Neural progenitor cell (in vitro differentiated cells): ENCODE data around the gene COP1. TPM values are rescaled to one million over a fixed set of nuclear protein-coding genes. Genes with fewer than 3 reads are reported as not detected.
A peak's percentile ranks its signal among the peaks of the same experiment; 100 is the strongest.

Experiments
- DNase-seq: peaks from one replicate; pipeline ENCODE4 v3.0.0-alpha.2; 2016; ENCODE audit warnings: low spot score
- H2AFZ ChIP-seq: fragments of 200-600 bp; sonication (generic); replicated peaks from 2 replicates; pipeline ENCODE4 v1.6.1; 2016; ENCODE audit warnings: antibody characterized with exemption
- H3F3A ChIP-seq: fragments of 200-600 bp; sonication (generic); 2 replicates; pipeline ENCODE4 v1.6.1; 2016; ENCODE audit warnings: antibody characterized with exemption, low read depth
- H3K27ac ChIP-seq: fragments of 200-600 bp; sonication (generic); 2 replicates; pipeline ENCODE4 v1.5.1; 2016; ENCODE audit warnings: mild to moderate bottlenecking
- H3K27me3 ChIP-seq: fragments of 200-600 bp; sonication (generic); 2 replicates; pipeline ENCODE4 v1.6.1; 2016; ENCODE audit warnings: mild to moderate bottlenecking, moderate library complexity
- H3K36me3 ChIP-seq: fragments of 200-600 bp; sonication (generic); 2 replicates; pipeline ENCODE4 v1.5.1; 2016
- H3K4me1 ChIP-seq: fragments of 200-600 bp; sonication (generic); 2 replicates; pipeline ENCODE4 v1.6.1; 2016; ENCODE audit warnings: mixed run types
- H3K4me2 ChIP-seq: fragments of 200-600 bp; sonication (generic); 2 replicates; pipeline ENCODE4 v1.6.1; 2016
- H3K4me3 ChIP-seq: fragments of 200-600 bp; sonication (generic); 2 replicates; pipeline ENCODE4 v1.5.1; 2016
- H3K79me2 ChIP-seq: fragments of 200-600 bp; sonication (generic); 2 replicates; pipeline ENCODE4 v1.6.1; 2016; ENCODE audit warnings: low read depth
- H3K9ac ChIP-seq: fragments of 200-600 bp; sonication (generic); 2 replicates; pipeline ENCODE4 v1.6.1; 2016
- H3K9me3 ChIP-seq: fragments of 200-600 bp; sonication (generic); 2 replicates; pipeline ENCODE4 v1.5.1; 2016; ENCODE audit warnings: low read depth
- H4K20me1 ChIP-seq: fragments of 200-600 bp; sonication (generic); 2 replicates; pipeline ENCODE4 v1.6.1; 2016; ENCODE audit warnings: low read depth
- H3K27ac Mint-ChIP-seq: 3 replicates; pipeline ENCODE4 v1.8.0; 2021; ENCODE audit warnings: mixed read lengths
- H3K27me3 Mint-ChIP-seq: 2 replicates; pipeline ENCODE4 v1.8.0; 2022; ENCODE audit warnings: low read depth, mild to moderate bottlenecking, inconsistent platforms, moderate library complexity, mixed read lengths; ENCODE audit not compliant: insufficient read depth
- H3K36me3 Mint-ChIP-seq: 3 replicates; pipeline ENCODE4 v1.8.0; 2021; ENCODE audit warnings: mixed read lengths
- H3K4me1 Mint-ChIP-seq: 3 replicates; pipeline ENCODE4 v1.8.0; 2021; ENCODE audit warnings: mixed read lengths
- H3K4me3 Mint-ChIP-seq: 3 replicates; pipeline ENCODE4 v1.8.0; 2021; ENCODE audit warnings: mild to moderate bottlenecking, moderate library complexity, mixed read lengths
- H3K9me3 Mint-ChIP-seq: 3 replicates; pipeline ENCODE4 v1.8.0; 2020; ENCODE audit warnings: mixed read lengths
- EZH2 ChIP-seq: fragments of 200-600 bp; sonication (generic); IDR thresholded peaks from 2 replicates; pipeline ENCODE4 v1.6.1; 2017; ENCODE audit warnings: antibody characterized with exemption, mild to moderate bottlenecking, moderate library complexity
- EZH2phosphoT487 ChIP-seq: fragments of 200-600 bp; sonication (generic); IDR thresholded peaks from 2 replicates; pipeline ENCODE4 v1.6.1; 2017; ENCODE audit warnings: antibody characterized with exemption
- total RNA-seq: library from RNA; depleted of rRNA; stranded (reverse); fragments of >200 nt; gene quantifications from 2 replicates; pipeline ENCODE4 v1.2.3, GENCODE V29; 2015; ENCODE audit warnings: low replicate concordance
- TF ChIP-seq, protein P1 (sequence below): fragments of 200-600 bp; sonication (generic); IDR thresholded peaks from 2 replicates; pipeline ENCODE4 v1.5.1; 2017; ENCODE audit warnings: antibody characterized with exemption, mild to moderate bottlenecking

The COP1 gene
- total RNA-seq, 1 donor from 2014 or later: 98.5 TPM

DNA sequence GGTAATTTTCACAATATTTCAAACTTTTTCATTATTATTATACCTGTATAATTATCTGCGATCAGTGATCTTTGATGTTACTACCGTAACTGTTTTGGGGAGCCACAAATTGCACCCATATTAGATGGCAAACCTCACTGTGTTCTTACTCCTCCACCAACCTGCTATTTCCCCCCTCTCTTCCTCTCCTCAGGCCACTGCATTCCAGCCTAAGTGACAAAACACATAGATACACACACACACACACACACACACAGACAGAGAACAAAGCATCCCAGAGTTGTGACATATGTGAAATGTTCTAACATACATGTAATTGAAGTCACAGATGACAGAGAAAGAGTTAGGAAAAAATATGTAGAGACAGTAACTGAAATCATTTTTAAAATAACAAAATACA lies 18.5 kb downstream of the COP1 start:
- H3K27me3 Mint-ChIP-seq: no peaks in the 10 kb centered on the region
- H3K9me3 Mint-ChIP-seq: peaks cover 25% of the 10 kb centered on the region
- peaks cover 43% of the 10 kb centered on the region for H3K4me1 ChIP-seq
- no peaks in the 10 kb centered on the region for H3K27me3 ChIP-seq
- H3K27ac ChIP-seq: peak overlapping the region; percentile 73
- H3K4me2 ChIP-seq: peak overlapping the region; percentile 65
- H3K4me3 ChIP-seq: no peak overlapping the region
- H3K27ac Mint-ChIP-seq: no peak overlapping the region
- no peak overlapping the region for H3K9ac ChIP-seq
- peaks cover 5% of the 10 kb centered on the region for H3K36me3 ChIP-seq
- no peak overlapping the region for H3K4me3 Mint-ChIP-seq
- peak; percentile 12 for DNase-seq
- peaks cover 23% of the 10 kb centered on the region for H3F3A ChIP-seq
- H2AFZ ChIP-seq: no peak overlapping the region
- H4K20me1 ChIP-seq: peaks cover 83% of the 10 kb centered on the region
- TF ChIP-seq, protein P1, sequence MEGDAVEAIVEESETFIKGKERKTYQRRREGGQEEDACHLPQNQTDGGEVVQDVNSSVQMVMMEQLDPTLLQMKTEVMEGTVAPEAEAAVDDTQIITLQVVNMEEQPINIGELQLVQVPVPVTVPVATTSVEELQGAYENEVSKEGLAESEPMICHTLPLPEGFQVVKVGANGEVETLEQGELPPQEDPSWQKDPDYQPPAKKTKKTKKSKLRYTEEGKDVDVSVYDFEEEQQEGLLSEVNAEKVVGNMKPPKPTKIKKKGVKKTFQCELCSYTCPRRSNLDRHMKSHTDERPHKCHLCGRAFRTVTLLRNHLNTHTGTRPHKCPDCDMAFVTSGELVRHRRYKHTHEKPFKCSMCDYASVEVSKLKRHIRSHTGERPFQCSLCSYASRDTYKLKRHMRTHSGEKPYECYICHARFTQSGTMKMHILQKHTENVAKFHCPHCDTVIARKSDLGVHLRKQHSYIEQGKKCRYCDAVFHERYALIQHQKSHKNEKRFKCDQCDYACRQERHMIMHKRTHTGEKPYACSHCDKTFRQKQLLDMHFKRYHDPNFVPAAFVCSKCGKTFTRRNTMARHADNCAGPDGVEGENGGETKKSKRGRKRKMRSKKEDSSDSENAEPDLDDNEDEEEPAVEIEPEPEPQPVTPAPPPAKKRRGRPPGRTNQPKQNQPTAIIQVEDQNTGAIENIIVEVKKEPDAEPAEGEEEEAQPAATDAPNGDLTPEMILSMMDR: no peak
- TF ChIP-seq EZH2 (no peak), EZH2phosphoT487 (no peak)
- H3K79me2 ChIP-seq: peaks cover 100% of the 10 kb centered on the region
- no peaks in the 10 kb centered on the region for H3K9me3 ChIP-seq
- H3K36me3 Mint-ChIP-seq: peaks cover 23% of the 10 kb centered on the region
- peaks cover 11% of the 10 kb centered on the region for H3K4me1 Mint-ChIP-seq

DNA sequence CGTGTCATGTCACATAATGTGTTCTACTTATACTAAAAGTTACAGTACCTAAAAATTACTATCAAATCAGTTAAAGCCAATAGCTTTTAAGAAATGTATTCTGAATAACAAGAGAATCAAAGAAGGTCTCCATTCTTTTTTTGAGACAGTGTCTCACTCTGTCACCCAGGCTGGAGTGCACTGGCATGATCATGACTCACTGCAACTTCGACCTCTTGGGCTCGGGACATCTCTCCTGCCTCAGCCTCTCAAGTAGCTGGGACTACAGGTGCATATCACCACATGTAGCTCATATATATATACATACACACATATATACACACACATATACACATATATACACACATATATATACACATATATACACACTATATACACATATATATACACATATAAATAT lies 20.1 kb downstream of the COP1 start:
- Histone ChIP-seq H3K9me3 (no peaks in the 10 kb centered on the region), H2AFZ (no peak overlapping the region), H3K36me3 (peaks cover 5% of the 10 kb centered on the region), H3K27me3 (no peaks in the 10 kb centered on the region), H3K4me1 (peaks cover 43% of the 10 kb centered on the region), H3K4me3 (no peak overlapping the region), H3K27ac (no peak overlapping the region), H3K79me2 (peaks cover 99% of the 10 kb centered on the region), H3K9ac (no peak overlapping the region), H3F3A (peaks cover 23% of the 10 kb centered on the region), H3K4me2 (no peak overlapping the region), H4K20me1 (peaks cover 67% of the 10 kb centered on the region)
- peaks cover 22% of the 10 kb centered on the region for H3K36me3 Mint-ChIP-seq
- no peak overlapping the region for H3K27ac Mint-ChIP-seq
- no peaks in the 10 kb centered on the region for H3K27me3 Mint-ChIP-seq
- H3K4me1 Mint-ChIP-seq: peaks cover 11% of the 10 kb centered on the region
- H3K4me3 Mint-ChIP-seq: no peak overlapping the region
- no peak for DNase-seq
- H3K9me3 Mint-ChIP-seq: peaks cover 16% of the 10 kb centered on the region
- TF ChIP-seq EZH2phosphoT487: no peak
- no peak for TF ChIP-seq EZH2
- TF ChIP-seq, protein P1: no peak

DNA sequence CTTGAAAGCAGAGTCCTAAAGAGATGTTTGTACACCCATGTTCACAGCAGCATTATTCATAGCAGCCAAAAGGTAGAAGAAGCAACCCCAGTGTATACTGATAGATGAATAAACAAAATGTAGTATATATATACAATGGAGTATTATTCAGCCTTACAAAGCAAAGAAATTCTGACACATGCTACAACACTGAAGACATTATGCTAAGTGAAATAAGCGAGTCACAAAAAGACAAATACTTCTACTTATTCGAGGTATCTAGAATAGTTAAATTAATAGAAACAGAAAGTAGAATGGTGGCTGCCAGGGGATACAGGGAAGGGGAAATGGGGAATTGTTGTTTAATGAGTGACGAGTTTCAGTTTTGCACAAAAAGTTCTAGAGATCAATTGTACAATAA lies 23.5 kb downstream of the COP1 start:
- no peak overlapping the region for H3K27ac Mint-ChIP-seq
- H3K4me1 Mint-ChIP-seq: peaks cover 10% of the 10 kb centered on the region

More for the DNA sequence above, 23.5 kb downstream of the COP1 start:
- no peaks in the 10 kb centered on the region for H3K36me3 ChIP-seq
- no peak overlapping the region for H3K4me2 ChIP-seq
- H3F3A ChIP-seq: peaks cover 20% of the 10 kb centered on the region
- DNase-seq: no peak
- no peak overlapping the region for H3K9ac ChIP-seq
- peaks cover 57% of the 10 kb centered on the region for H4K20me1 ChIP-seq
- H3K27me3 ChIP-seq: no peaks in the 10 kb centered on the region
- TF ChIP-seq EZH2 (no peak), EZH2phosphoT487 (no peak)
- TF ChIP-seq, protein P1: no peak
- peaks cover 24% of the 10 kb centered on the region for H3K36me3 Mint-ChIP-seq
- H2AFZ ChIP-seq: no peak overlapping the region
- H3K4me3 Mint-ChIP-seq: no peak overlapping the region
- no peaks in the 10 kb centered on the region for H3K27me3 Mint-ChIP-seq
- H3K4me1 ChIP-seq: peaks cover 32% of the 10 kb centered on the region
- H3K79me2 ChIP-seq: peaks cover 98% of the 10 kb centered on the region
- H3K4me3 ChIP-seq: no peak overlapping the region
- H3K27ac ChIP-seq: no peak overlapping the region
- no peaks in the 10 kb centered on the region for H3K9me3 ChIP-seq
- H3K9me3 Mint-ChIP-seq: peaks cover 1% of the 10 kb centered on the region
